Right hindlimb (tissue), 1 donor: ENCODE data around the gene ARPC4.
A peak's percentile ranks its signal among the peaks of the same experiment; 100 is the strongest.
"Not testable (repeated sequence)": the region's sequence is repeated elsewhere in the genome, so short reads cannot be mapped to it uniquely, and the experiment has no call there.

ENCODE experiments used
- DNase-seq: peaks from one replicate; pipeline ENCODE4 v3.0.0-alpha.2; 2018

Gene ARPC4

DNA sequence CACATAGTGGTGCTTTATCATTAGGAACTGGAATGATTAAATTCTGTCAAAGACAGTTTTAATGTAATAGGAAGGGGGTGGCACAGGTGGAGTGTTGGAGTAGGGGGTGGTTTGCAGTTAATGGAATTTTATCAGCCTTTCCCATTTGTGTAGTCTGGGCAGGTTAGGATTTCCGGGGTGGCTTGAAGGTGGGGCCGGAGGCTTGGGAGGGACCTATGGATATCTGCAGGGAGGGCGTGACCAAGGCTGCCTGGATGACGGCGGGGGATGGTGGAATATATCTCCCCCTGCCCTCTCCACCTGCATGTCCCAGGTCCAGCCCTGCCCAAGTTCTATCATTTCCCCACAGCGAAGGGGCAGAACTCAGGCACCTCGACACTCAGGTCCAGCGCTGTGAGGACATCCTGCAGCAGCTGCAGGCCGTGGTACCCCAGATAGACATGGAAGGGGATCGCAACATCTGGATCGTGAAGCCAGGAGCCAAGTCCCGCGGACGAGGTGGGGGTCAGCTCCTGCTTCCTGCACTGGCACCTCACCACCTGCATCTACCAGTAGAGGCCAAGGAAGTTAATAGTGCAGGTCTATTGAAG lies 32.7 kb downstream of the ARPC4 start:
- no peak for DNase-seq

DNA sequence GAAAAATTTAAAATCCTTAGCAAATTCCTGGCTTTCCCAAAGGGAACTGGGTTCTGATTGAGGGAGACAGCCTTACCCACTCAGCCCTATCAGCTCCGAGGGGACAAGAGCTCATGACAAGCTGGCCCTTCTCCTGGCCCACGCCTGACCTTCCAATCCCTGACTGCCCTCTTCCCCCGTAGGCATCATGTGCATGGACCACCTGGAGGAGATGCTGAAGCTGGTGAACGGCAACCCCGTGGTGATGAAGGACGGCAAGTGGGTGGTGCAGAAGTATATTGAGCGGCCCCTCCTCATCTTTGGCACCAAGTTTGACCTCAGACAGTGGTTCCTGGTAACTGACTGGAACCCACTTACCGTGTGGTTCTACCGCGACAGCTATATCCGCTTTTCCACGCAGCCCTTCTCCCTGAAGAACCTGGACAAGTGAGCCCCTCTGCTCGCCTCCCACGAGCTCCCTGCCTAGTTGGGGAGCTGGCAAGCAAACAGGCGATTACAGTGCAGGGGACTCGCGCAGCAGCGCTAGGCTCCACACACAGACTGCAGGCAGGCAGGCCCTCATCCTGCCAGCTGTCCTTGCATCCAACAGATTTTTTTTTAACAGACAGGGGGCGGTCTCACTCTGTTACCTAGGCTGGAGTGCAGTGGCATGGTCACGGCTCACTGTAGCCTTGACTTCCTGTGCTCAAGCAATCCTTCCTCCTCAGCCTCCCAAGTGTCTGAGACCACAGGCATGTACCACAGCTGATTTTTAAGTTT lies 34.1 kb downstream of the ARPC4 start:
- DNase-seq, result no peak

DNA sequence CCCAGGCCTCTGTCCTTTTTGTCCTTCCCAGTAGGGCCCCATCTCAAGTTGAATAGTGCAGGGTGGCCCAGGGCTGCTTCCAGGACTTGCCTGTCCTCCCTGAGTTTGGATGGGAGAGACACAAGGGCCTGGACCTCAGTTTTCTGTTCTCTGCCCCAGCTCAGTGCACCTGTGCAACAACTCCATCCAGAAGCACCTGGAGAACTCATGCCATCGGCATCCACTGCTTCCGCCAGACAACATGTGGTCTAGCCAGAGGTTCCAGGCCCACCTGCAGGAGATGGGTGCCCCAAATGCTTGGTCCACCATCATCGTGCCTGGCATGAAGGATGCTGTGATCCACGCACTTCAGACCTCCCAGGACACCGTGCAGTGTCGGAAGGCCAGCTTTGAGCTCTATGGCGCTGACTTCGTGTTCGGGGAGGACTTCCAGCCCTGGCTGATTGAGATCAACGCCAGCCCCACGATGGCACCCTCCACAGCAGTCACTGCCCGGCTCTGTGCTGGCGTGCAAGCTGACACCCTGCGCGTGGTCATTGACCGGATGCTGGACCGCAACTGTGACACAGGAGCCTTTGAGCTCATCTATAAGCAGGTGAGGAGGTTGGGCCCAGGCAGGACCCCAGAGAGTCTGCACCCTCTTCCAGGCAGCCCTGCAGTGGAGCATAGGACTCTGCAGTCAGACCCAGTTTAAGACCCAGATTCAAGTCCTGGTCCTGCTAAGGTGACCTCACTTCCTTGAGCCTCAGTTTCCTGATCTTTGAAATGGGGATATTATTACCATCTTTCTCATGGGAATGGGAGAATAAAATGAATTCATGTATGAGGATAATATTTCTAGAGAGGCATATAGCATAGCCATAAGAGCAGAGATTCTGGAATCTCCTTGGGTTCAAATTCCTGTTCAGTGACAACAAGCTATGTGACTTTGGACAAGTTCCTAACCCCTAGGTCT lies 36.2 kb downstream of the ARPC4 start:
- no peak for DNase-seq

DNA sequence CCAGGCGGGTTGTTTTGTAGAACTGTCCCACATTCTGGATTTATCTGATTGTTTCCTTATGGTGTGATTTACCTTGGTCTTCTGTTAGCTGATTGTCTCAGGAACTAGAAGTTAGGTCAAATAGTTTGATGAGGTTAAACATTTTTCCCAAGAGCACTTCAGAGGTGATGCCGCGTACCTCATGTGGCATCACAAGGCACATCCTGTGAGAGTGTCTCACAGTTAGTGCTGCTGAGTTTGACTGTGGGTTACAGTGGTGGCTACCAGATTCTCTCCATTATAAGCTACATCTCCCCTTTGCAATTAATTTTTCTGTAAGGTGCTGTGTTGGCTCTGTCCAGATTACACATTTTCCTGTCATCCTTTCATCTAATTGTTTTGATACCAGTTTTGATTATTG lies 38.4 kb downstream of the ARPC4 start:
- DNase-seq, result no peak

DNA sequence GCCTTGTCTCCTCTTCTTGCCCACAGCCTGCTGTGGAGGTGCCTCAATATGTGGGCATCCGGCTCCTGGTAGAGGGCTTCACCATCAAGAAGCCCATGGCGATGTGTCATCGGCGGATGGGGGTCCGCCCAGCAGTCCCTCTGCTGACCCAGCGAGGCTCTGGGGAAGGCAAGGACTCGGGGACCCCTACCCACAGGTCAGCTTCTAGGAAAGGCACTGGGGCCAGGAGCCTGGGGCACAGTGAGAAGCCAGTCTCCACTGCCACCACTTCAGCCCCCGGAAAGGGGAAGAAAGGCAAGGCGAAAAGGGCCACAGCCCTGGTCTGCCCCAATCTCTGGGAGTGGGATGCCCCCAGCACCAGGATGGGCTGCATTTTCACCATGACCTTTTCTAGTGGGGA lies 40.2 kb downstream of the ARPC4 start:
- DNase-seq, result no peak

DNA sequence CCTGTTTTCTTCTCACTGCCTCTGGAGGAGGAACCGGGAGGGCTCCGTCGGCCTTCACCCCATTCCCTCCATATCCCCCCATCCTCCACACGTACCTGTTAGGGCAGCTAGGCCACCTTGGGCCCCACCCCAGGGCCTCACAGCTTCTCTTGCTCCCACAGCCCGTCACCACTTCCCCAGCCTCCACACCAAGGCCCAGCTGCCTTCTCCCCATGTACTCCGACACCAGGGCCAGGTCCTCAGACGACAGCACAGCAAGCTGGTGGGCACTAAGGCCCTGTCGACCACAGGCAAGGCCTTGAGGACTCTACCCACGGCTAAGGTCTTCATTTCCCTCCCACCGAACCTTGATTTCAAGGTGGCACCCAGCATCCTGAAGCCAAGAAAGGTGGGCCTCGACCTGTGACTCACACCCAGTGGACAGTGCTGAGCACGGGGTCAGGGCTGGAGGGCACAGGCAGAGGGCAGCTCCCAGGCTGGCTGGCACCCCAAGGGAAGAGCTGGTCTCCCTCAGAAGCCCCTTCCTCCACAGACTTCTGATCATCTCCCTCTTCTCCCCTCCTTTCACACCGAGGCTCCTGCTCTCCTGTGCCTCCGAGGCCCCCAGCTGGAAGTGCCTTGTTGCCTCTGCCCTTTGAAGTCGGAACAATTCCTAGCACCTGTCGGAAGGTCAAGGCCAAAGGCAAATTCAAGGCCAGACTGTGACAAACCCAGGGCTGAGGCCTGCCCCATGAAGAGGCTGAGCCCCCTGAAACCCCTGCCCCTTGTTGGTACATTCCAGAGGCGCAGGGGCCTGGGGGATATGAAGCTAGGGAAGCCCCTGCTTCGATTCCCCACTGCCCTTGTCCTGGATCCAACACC lies 41.9 kb downstream of the ARPC4 start:
- no peak for DNase-seq

DNA sequence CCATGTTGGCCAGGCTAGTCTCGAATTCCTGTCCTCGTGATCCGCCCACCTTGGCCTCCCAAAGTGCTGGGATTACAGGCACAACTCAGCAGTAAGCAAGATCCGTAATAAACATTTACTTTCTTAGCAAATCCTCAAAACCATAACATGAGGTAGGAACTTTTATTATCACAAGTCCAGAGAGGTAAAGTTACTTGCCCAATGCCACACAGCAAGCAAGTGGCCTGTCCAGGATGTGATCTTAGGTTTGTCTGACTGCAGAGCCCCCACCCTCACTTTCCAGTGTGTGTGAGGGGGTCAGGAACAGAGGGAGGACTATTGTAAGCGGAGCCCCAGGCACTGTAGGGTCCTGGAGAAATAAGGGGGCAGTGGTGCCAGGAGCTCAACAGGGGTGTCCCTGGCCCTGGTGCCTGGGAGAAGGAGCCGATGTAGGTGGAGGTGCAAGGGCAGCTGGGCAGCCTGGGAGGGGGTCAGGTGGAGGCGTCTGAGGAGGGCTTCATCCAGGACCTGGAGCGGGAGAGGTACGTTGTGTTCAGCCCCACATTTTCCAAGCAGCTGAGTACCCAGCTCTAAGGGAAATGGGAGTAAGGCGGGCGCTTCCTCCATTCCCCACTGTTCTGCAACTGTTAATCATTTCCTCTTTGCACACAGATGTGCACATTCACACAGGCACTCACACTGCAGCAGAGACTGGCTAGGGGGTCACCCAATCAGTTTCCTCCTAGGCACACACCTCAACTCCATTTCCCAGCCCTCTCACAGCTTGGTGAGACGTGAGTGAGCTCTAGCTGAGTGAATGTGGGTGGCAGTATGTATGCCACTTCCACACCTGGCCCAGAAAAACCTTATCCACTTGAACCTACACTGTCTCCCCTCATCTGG lies 45.1 kb downstream of the ARPC4 start:
- no peak for DNase-seq

DNA sequence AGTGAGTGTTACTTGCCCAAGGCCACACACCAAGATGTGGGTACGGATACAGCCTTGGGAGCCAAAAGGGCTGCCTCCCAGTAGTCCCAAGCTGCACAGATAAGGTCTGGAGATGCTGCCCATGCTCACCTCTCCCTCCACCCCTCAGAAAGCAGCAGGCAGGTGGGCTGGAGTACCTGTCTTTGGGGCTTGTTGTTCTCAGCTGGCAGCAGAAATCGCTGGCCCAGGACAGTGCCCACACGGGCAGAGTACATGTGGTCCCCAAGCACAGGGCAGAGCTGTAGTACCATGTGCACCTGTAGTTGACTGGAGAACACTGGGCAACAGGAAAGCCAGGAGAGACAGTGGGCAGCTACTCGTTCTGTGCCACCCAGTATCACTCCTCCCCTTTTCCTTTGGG lies 46.0 kb downstream of the ARPC4 start:
- DNase-seq, result no peak

DNA sequence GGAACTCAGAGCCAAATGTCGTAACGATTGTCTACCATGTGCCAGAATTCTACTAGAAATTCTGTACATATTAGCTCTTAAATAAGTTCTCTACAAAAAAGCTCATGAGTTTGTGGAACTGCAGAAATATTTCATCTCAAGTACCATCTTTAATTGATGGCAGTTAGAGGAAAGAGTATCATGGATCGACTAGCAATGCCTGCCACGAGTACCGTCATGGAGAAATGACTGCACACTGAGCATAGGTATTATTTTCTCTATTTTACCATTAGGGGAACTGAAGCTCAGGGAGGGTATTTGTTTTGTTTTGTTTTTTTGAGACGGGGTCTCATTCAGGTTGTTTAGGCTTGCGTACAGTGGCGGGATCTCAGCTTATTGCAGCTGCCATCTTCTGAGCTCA lies 48.1 kb downstream of the ARPC4 start:
- DNase-seq, result no peak

DNA sequence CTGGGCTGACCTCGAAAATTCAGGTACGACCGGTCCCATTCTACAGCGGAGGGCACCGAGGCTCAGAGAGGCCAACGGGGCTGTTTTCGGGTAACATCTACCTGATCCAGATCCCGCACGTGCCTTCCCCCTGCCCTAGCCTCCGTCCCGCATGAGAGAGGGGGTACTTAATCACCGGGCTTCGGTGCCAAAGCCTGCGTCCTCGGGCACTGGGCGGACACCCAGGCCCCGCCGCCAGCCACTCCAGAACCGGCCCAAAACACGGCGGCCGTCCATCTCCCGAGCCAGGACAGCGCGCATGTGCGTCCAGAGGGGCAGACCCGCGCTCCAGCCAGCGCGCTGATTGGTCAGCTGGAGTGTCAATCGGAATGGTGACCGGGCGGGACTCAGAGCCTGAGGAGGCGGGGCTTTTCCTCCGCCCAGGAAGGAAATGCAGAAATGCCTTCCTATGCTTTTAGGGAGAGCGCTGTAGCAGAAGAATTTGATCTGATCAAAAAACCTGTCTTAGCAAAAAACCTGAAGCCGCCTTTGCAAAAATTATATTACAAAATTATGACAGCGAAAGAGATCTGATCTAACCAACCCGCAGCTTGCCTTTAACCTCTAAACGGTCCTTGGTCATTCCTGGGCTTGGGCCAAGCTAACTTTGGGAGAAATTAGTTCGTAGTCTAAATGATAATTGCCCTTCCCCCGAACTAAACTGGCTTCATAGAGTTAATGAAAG lies 51.0 kb downstream of the ARPC4 start, which contains the start of gene RPUSD3:
Gene RPUSD3 (minus strand): TSS at position 294 of the 724 bp plus-strand sequence. CDS start 18 bp downstream, at position 276.
- peak; percentile 98 for DNase-seq

DNA sequence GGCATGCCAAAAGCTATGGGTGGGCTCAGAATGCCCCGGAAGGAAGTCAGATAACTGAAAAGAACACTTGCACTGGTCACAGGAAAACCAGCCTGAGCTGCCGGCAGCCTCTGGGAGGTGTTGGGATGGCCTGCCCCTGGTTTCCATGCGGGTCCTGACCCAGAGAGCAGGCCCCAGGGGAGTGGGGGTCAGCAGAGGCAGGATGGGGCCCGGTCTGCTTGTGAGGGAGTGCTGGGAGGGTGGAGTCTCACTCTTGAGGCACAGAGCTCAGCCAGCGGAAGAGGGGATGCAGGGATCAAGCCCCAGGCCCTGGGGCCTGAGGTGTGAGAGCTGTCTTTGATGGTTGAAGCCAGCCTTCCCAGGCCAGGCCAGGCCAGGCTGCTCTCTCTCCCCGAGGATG lies 53.3 kb downstream of the ARPC4 start:
- DNase-seq, result no peak

DNA sequence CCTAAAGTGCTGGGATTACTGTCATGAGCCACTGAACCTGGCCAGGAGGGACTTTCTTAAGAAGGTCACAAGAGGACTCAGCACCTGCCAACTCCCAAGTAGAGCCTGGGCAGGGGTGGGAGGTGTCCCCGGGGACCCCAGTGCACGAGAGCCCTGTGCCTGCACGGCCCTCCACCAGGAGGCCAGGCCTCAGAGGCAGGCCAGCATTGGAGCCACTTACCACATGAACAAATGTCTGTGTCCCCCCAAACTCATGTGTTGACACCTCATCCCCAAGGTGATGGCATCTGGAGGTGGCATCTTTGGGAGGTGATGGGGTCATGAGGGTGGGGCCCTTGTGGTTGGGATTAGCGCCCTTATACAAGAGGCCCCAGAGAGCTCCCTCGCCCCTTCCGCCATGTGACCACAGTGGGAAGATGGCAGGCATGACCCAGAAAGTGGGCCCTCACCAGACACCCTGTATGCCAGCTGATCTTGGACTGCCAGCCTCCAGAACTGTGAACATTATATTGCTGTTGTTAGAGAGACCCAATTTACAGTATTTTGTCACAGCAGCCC lies 54.1 kb downstream of the ARPC4 start:
- DNase-seq, result no peak

DNA sequence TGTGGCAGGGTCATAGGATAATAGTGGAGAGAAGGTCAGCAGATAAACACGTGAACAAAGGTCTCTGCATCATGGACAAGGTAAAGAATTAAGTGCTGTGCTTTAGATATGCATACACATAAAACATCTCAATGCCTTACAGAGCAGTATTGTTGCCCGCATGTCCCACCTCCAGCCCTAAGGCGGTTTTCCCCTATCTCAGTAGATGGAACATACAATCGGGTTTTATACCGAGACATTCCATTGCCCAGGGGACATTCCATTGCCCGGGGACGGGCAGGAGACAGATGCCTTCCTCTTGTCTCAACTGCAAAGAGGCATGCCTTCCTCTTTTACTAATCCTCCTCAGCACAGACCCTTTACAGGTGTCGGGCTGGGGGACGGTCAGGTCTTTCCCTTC lies 55.0 kb downstream of the ARPC4 start:
- DNase-seq, result not testable (repeated sequence)

DNA sequence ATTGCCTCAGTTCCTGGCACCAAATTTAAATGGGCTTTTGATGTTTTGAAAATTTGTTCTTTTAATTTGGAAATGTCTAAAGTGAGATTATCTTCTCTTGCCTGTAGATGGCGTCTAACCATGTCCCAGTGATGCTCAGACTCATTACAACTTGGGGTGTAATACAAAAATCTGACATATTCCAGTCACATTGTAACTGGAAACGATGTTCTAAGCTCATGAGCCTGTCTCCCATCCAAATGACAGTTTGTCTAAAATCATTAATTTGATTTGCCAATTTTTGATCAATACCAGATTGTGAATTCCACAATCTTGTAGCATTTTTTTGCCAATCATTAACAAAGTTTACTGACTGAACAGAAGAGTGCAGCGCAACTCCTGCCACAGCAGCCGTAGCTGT lies 56.0 kb downstream of the ARPC4 start:
- not testable (repeated sequence) for DNase-seq

DNA sequence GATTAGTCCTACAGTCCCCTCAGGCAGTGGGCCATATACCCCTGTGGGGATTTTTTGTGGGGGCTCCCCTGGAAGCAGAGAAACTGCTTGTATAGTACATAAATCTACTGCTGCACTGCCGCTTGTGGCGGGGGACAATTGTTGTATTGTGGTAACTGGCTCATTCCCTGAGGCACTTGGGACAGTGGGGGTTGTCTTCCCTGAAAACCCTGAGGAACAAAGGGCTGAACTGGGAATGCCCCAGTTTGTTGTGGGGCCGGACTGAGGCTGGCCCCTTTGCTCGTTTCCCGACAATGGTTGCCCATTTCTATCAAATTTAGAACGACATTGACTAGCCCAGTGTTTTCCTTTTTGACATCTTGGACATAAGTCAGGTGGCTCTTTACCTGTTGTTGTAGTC lies 58.5 kb downstream of the ARPC4 start:
- DNase-seq, result not testable (repeated sequence)

DNA sequence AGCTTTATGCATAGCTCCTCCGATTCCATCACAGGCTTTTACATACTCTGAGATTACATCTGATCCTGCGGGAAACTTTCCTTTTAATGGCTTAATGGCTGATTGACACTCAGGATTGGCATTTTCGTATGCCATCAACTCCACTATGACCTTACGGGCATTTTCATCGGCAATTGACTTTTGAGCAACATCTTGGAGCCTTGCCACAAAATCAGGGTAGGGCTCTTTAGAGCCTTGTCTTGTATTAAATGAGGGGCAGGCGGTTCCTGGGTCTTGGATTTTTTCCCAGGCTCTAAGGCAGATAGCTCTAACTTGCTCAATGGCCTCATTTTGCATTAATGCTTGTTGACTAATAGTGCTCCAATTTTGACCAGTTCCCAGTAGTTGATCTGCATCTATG lies 59.0 kb downstream of the ARPC4 start:
- DNase-seq, result not testable (repeated sequence)

DNA sequence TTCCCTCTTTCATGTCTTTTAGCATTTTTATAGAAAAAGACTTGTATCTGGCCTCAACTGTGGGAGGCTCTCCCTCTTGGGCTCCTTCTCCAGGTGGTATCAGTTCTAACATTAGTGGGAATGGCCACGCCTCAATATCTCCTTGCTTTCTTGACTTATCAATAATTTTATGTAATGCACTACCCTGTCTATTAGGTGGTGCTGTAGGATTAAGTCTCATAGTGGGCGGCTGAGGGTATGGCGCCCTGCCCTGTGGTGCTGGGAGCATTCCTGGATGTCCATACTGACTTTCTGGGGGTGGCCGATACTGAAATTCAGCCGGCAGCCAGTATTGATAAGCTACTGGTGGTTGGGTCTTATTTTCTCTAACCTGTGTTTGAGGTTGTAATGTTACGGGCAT lies 59.6 kb downstream of the ARPC4 start:
- no peak for DNase-seq

DNA sequence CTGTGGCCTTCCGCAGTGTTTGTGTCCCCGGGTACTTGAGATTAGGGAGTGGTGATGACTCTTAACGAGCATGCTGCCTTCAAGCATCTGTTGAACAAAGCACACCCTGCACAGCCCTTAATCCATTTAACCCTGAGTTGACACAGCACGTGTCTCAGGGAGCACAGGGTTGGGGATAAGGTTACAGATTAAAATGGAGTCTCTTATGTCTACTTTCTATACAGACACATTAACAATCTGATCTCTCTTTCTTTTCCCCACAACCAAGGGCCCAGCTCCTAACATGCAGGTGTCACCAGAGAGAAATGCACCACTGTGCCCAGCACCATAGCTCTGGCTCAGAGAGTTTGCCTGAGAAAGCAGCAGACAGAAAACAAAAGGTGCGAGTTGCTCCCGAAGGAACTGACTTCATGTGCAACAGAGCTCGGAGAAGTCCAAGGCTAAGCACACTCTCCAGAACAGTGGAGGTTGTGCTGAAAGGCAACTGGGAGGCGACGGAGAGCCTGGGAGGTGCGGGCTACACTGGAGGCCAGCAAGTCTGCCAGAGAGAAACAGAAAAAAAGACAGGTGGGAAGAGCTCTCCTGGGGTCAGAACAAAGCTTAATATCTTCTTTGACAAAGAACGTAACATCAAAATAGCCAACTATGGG lies 61.5 kb downstream of the ARPC4 start:
- DNase-seq, result not testable (repeated sequence)

DNA sequence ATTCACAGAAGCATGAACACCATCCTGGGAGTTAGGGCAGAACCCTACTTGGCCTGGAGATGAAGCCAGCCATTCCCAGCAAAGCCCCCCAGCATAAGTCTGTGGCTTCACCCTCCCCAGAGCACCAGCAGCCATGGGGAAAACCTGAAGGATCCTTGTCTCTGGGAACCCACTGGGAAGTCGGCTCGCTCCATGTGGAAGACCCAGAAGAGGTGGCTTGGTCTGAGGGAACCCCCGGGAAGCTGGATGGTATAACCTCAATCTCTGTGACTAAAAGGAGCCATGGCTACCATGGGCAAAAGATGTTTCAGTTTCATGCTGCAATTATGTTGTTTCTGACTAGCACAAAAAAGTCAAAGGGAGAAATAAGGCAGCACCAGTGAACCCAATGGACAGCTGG lies 62.7 kb downstream of the ARPC4 start:
- DNase-seq, result no peak
